Ectodermal cell (in vitro differentiated cells): Measurements from ENCODE around the gene STAG3.
"Not testable (repeated sequence)": the region's sequence is repeated elsewhere in the genome, so short reads cannot be mapped to it uniquely, and the experiment has no call there.

Experiments
- H3K27ac ChIP-seq: 2 replicates; pipeline ENCODE4 v1.7.0; 2013; ENCODE audit warnings: mild to moderate bottlenecking, low read depth, low read length; ENCODE audit not compliant: insufficient read depth, poor library complexity, severe bottlenecking
- H3K27me3 ChIP-seq: 2 replicates; pipeline ENCODE4 v1.7.0; 2013; ENCODE audit warnings: mild to moderate bottlenecking, low read length; ENCODE audit not compliant: insufficient read depth, control insufficient read depth, poor library complexity, severe bottlenecking
- H3K36me3 ChIP-seq: one replicate; pipeline ENCODE4 v1.7.0; 2013; ENCODE audit warnings: low read length; ENCODE audit not compliant: control insufficient read depth, insufficient read depth
- H3K4me1 ChIP-seq: one replicate; pipeline ENCODE4 v1.7.0; 2013; ENCODE audit warnings: low read length; ENCODE audit not compliant: control insufficient read depth, insufficient read depth
- H3K4me3 ChIP-seq: 2 replicates; pipeline ENCODE4 v1.7.0; 2013; ENCODE audit warnings: low read depth, low read length, control low read depth; ENCODE audit not compliant: insufficient read depth
- H3K9me3 ChIP-seq: 2 replicates; pipeline ENCODE4 v1.7.0; 2013; ENCODE audit warnings: mild to moderate bottlenecking, low read length, moderate library complexity; ENCODE audit not compliant: control insufficient read depth
- WGBS, 2 experiments: methylation state at CpG; one replicate each; pipeline ENCODE4 v1.1.7; 2013; ENCODE audit warnings: missing lambda C conversion rate in 2 of 2; 5-methylcytosine and 5-hydroxymethylcytosine counted together

Gene STAG3

GRCh38 chr7:100213672-100214071 is 36.0 kb downstream of the STAG3 start:
- Histone ChIP-seq H3K9me3 (no peaks in the 10 kb centered on the region), H3K4me1 (peaks cover 7% of the 10 kb centered on the region), H3K27ac (no peak overlapping the region), H3K27me3 (no peaks in the 10 kb centered on the region), H3K4me3 (no peak overlapping the region), H3K36me3 (no peaks in the 10 kb centered on the region)
- 73 to 79% methylated on average over 6 of the region's 6 CpGs for WGBS, 2 experiments

- WGBS, 2 experiments = 82% methylated on average over 5 of the region's 5 CpGs
Observed at GRCh38 chr7:100214356-100214755, 36.6 kb downstream of the STAG3 start.

GRCh38 chr7:100215895-100216294 is 38.2 kb downstream of the STAG3 start:
- Histone ChIP-seq H3K4me1 (peaks cover 7% of the 10 kb centered on the region), H3K9me3 (no peaks in the 10 kb centered on the region), H3K4me3 (no peak overlapping the region), H3K27ac (no peak overlapping the region), H3K36me3 (no peaks in the 10 kb centered on the region), H3K27me3 (no peaks in the 10 kb centered on the region)
- WGBS, 2 experiments = 89% methylated on average over 5 to 6 of the region's 6 CpGs

More at GRCh38 chr7:100214356-100214755, 36.6 kb downstream of the STAG3 start:
- H3K27ac ChIP-seq, H3K36me3 ChIP-seq, H3K9me3 ChIP-seq, H3K27me3 ChIP-seq, H3K4me3 ChIP-seq, H3K4me1 ChIP-seq: not testable (repeated sequence)

GRCh38 chr7:100217934-100218333 is 40.2 kb downstream of the STAG3 start:
- H3K27me3 ChIP-seq, H3K27ac ChIP-seq, H3K4me3 ChIP-seq, H3K4me1 ChIP-seq, H3K9me3 ChIP-seq, H3K36me3 ChIP-seq: not testable (repeated sequence)
- WGBS, 2 experiments = 0% methylated on average over 1 of the region's 5 CpGs; no CpG with 5 or more reads in 1 of the 2 experiments

- no peak overlapping the region for H3K4me3 ChIP-seq
- no peaks in the 10 kb centered on the region for H3K4me1 ChIP-seq
- H3K36me3 ChIP-seq = peaks cover 5% of the 10 kb centered on the region
- H3K9me3 ChIP-seq = no peaks in the 10 kb centered on the region
- WGBS, 2 experiments = 92 to 93% methylated on average over 10 of the region's 10 CpGs
- H3K27ac ChIP-seq = no peak overlapping the region
- H3K27me3 ChIP-seq = no peaks in the 10 kb centered on the region
Observed at GRCh38 chr7:100219271-100219737, 41.6 kb downstream of the STAG3 start.

- H3K4me3 ChIP-seq = not testable (repeated sequence)
- WGBS, 2 experiments = 94 to 95% methylated on average over 26 of the region's 27 CpGs
Observed at GRCh38 chr7:100219801-100220585, 42.3 kb downstream of the STAG3 start, which contains the start of gene PVRIG. Gene PVRIG (plus strand): TSS chr7:100219949. CDS start chr7:100219971, 22 bp downstream.

GRCh38 chr7:100220586-100221230 is 43.0 kb downstream of the STAG3 start:
- no peaks in the 10 kb centered on the region for H3K27me3 ChIP-seq
- H3K9me3 ChIP-seq = no peaks in the 10 kb centered on the region
- H3K4me3 ChIP-seq = no peak overlapping the region
- no peaks in the 10 kb centered on the region for H3K4me1 ChIP-seq
- WGBS, 2 experiments = 95% methylated on average over 22 of the region's 22 CpGs
- no peak overlapping the region for H3K27ac ChIP-seq
- H3K36me3 ChIP-seq = peaks cover 5% of the 10 kb centered on the region

More at GRCh38 chr7:100219801-100220585, 42.3 kb downstream of the STAG3 start, which contains the start of gene PVRIG:
- not testable (repeated sequence) for H3K27me3 ChIP-seq, H3K27ac ChIP-seq, H3K36me3 ChIP-seq, H3K4me1 ChIP-seq, H3K9me3 ChIP-seq

GRCh38 chr7:100221231-100221718 is 43.6 kb downstream of the STAG3 start:
- no peaks in the 10 kb centered on the region for H3K27me3 ChIP-seq
- H3K9me3 ChIP-seq = no peaks in the 10 kb centered on the region
- no peak overlapping the region for H3K27ac ChIP-seq
- WGBS, 2 experiments = 90 to 98% methylated on average over 5 of the region's 5 CpGs
- peaks cover 4% of the 10 kb centered on the region for H3K4me1 ChIP-seq
- peaks cover 5% of the 10 kb centered on the region for H3K36me3 ChIP-seq
- no peak overlapping the region for H3K4me3 ChIP-seq

GRCh38 chr7:100221767-100222444 is 44.2 kb downstream of the STAG3 start:
- Histone ChIP-seq H3K36me3 (peaks cover 5% of the 10 kb centered on the region), H3K4me1 (peaks cover 4% of the 10 kb centered on the region), H3K9me3 (no peaks in the 10 kb centered on the region), H3K27ac (no peak overlapping the region), H3K4me3 (no peak overlapping the region), H3K27me3 (no peaks in the 10 kb centered on the region)
- WGBS, 2 experiments = 90% methylated on average over 14 of the region's 14 CpGs
